Testis (tissue), 3 donors: ENCODE data around the gene EPHB1. TPM values are rescaled to one million over a fixed set of nuclear protein-coding genes. Genes with fewer than 3 reads are reported as not detected.
"Not testable (repeated sequence)": the region's sequence is repeated elsewhere in the genome, so short reads cannot be mapped to it uniquely, and the experiment has no call there.

Source experiments
- DNase-seq: peaks from one replicate; pipeline ENCODE4 v3.0.0-alpha.2; 2019
- H3K27ac ChIP-seq, 2 donors: fragments of 200-600 bp; sonication (generic); one replicate each; pipeline ENCODE4 v1.5.1; 2019
- H3K27me3 ChIP-seq: fragments of 200-600 bp; sonication (generic); one replicate; pipeline ENCODE4 v1.5.1; 2019
- H3K36me3 ChIP-seq: fragments of 200-600 bp; sonication (generic); one replicate; pipeline ENCODE4 v1.5.1; 2017; ENCODE audit warnings: low read depth; ENCODE audit errors: missing control alignments
- H3K4me1 ChIP-seq: fragments of 200-600 bp; sonication (generic); one replicate; pipeline ENCODE4 v1.5.1; 2019
- H3K4me3 ChIP-seq, 2 donors: fragments of 200-600 bp; sonication (generic); one replicate each; pipeline ENCODE4 v1.5.1; 2017 to 2019
- H3K9me3 ChIP-seq: fragments of 200-600 bp; sonication (generic); one replicate; pipeline ENCODE4 v1.5.1; 2017
- CTCF ChIP-seq, 3 experiments: fragments of 450-650 bp in 2 of 3; fragments of 200-600 bp in 1 of 3; sonication (generic) in 1 of 3; IDR thresholded peaks; one replicate each; pipeline ENCODE4 v1.5.1; 2016 to 2019; ENCODE audit warnings: antibody characterized with exemption in 3 of 3, mild to moderate bottlenecking in 2 of 3, moderate library complexity in 1 of 3
- POLR2A ChIP-seq: fragments of 450-650 bp; IDR thresholded peaks from one replicate; pipeline ENCODE4 v1.6.1; 2017; ENCODE audit warnings: antibody characterized with exemption, mild to moderate bottlenecking, moderate library complexity
- WGBS, 2 donors: methylation state at CpG; one replicate each; pipeline ENCODE4 v1.1.5; 2018; 5-methylcytosine and 5-hydroxymethylcytosine counted together
- intact Hi-C: fragments of 100-400 bp; cut with DNase I; formaldehyde crosslinking; loops from one replicate; pipeline ENCODE4 v1.15.1; 2023; ENCODE audit warnings: low total_unique reads
- polyA plus RNA-seq: library from polyadenylated mRNA; stranded (reverse); fragments of 350-450 nt; fragmentation: Illumina TruSeq; extraction: RNeasy Lipid Tissue Mini Kit (QIAGEN cat#74804); gene quantifications from one replicate; pipeline ENCODE4 v1.2.3, GENCODE V29; 2014; ENCODE audit warnings: low read depth, low replicate concordance; ENCODE audit not compliant: insufficient read depth
- total RNA-seq, 2 donors: library from RNA; depleted of rRNA; stranded (reverse); fragments of >200 nt; gene quantifications; one replicate each; pipeline ENCODE4 v1.2.3, GENCODE V29; 2016

Gene EPHB1
- total and polyA plus RNA-seq, 3 donors from 2014 or later = 20.8 to 37.1 (median 31.3) TPM

- TF ChIP-seq CTCF (IDR thresholded peaks at IDR 0.05) (no peak), POLR2A (no peak)
- H3K9me3 ChIP-seq = no peaks in the 10 kb centered on the region
- H3K27me3 ChIP-seq = no peaks in the 10 kb centered on the region
- H3K4me3 ChIP-seq = no peak overlapping the region
- 52 to 57% methylated on average over 3 to 4 of the region's 4 CpGs for WGBS, 2 donors
- H3K27ac ChIP-seq = no peak overlapping the region
- no peaks in the 10 kb centered on the region for H3K36me3 ChIP-seq
- DNase-seq = peak; percentile 48
- intact Hi-C loops = no loop called here
- H3K4me1 ChIP-seq = peaks cover 40% of the 10 kb centered on the region
Observed at GRCh38 chr3:135034291-135034768, 239.3 kb downstream of the EPHB1 start.

- TF ChIP-seq CTCF (IDR thresholded peaks at IDR 0.05) = no peak
- no peak for TF ChIP-seq POLR2A
- no peak overlapping the region for H3K4me3 ChIP-seq
- no peaks in the 10 kb centered on the region for H3K36me3 ChIP-seq
- intact Hi-C loops = no loop called here
- WGBS, 2 donors = 70 to 72% methylated on average over 6 of the region's 6 CpGs
- no peaks in the 10 kb centered on the region for H3K9me3 ChIP-seq
- no peak overlapping the region for H3K27ac ChIP-seq
- no peaks in the 10 kb centered on the region for H3K27me3 ChIP-seq
- no peak for DNase-seq
- peaks cover 40% of the 10 kb centered on the region for H3K4me1 ChIP-seq
Observed at GRCh38 chr3:135034891-135035440, 239.9 kb downstream of the EPHB1 start.

- Histone ChIP-seq H3K4me1 (peaks cover 36% of the 10 kb centered on the region), H3K36me3 (no peaks in the 10 kb centered on the region), H3K4me3 (no peak overlapping the region), H3K27me3 (no peaks in the 10 kb centered on the region), H3K9me3 (no peaks in the 10 kb centered on the region), H3K27ac (peak overlapping the region; percentile 39 to 72)
- TF ChIP-seq POLR2A (no peak), CTCF (IDR thresholded peaks at IDR 0.05) (no peak)
- 65 to 68% methylated on average over 5 of the region's 5 CpGs for WGBS, 2 donors
- no peak for DNase-seq
- intact Hi-C loops = no loop called here
Observed at GRCh38 chr3:135038186-135038585, 243.1 kb downstream of the EPHB1 start.

GRCh38 chr3:135039536-135039935 is 244.5 kb downstream of the EPHB1 start:
- intact Hi-C loops, H3K27me3 ChIP-seq, H3K27ac ChIP-seq, H3K9me3 ChIP-seq, H3K36me3 ChIP-seq, H3K4me3 ChIP-seq, DNase-seq: not testable (repeated sequence)
- WGBS, 2 donors = 88% methylated on average over 21 of the region's 22 CpGs; no CpG with 5 or more reads in 1 of the 2 donors
- peaks cover 26% of the 10 kb centered on the region for H3K4me1 ChIP-seq

GRCh38 chr3:135040321-135041240 is 245.5 kb downstream of the EPHB1 start:
- 86 to 87% methylated on average over 7 to 8 of the region's 8 CpGs for WGBS, 2 donors
- no peaks in the 10 kb centered on the region for H3K27me3 ChIP-seq
- H3K4me1 ChIP-seq = peaks cover 21% of the 10 kb centered on the region
- intact Hi-C loops = no loop called here
- H3K4me3 ChIP-seq = no peak overlapping the region
- H3K36me3 ChIP-seq = no peaks in the 10 kb centered on the region
- H3K27ac ChIP-seq = no peak overlapping the region
- H3K9me3 ChIP-seq = no peaks in the 10 kb centered on the region
- TF ChIP-seq CTCF (IDR thresholded peaks at IDR 0.05) = no peak
- no peak for TF ChIP-seq POLR2A
- no peak for DNase-seq
